ENCODE measurements around the gene INHBB.

INHBB gene

DNA sequence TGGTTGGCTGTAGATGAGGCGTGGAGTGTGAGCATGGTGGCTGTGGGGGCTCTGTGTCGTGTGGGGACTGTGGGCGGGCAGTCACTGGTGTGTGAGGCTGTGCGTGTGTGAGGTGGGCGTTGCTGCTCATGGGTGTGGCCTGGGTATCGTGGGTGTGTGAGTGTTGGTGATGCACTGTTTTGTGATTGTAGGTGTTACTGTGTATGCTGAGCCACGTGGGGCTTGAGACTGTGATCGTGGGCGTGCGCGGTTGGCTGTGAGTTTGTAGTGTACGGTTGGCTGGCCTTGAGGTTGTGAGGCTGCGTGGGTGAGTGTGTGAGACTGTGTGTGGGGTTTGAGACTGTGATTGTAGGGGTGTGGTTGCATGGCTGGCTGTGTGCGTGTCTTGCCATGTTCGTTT is 8.5 kb downstream of the INHBB start:
- no peak for DNase-seq (ENCODE audit: extremely low read depth in 1 of 2, low read depth in 1 of 2)

- no peak for DNase-seq (ENCODE audit: extremely low read depth in 1 of 2, low read depth in 1 of 2)
These were observed 9.2 kb downstream of the INHBB start for GRCh38 chr2:120354935-120355779.

GRCh38 chr2:120355780-120356266 is 9.9 kb downstream of the INHBB start:
- no peak for DNase-seq (ENCODE audit: extremely low read depth in 1 of 2, low read depth in 1 of 2)

DNA sequence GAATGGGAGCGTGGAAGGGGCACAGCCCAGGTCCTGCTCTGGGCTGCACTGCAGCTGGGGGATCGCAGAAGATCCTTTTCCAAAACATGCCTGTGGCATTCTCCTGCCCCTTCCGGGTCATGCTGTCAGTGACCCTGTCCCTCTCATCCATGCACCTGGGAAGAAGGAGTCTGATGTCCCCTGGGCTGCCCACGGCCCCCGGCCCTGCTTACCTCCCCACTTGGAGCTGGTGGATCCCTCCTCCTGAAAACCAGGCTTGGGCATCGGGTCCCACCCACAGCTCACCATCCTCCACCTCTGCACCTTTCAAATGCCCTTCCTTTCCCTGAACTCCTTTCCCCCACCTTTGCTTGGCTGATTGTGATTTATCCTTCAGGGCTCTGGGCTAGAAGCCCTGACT is 11.8 kb downstream of the INHBB start:
- no peak for DNase-seq (ENCODE audit: extremely low read depth in 1 of 2, low read depth in 1 of 2)

- no peak for DNase-seq (ENCODE audit: extremely low read depth in 1 of 2, low read depth in 1 of 2)
These were observed 13.0 kb downstream of the INHBB start for GRCh38 chr2:120358734-120359465.

DNA sequence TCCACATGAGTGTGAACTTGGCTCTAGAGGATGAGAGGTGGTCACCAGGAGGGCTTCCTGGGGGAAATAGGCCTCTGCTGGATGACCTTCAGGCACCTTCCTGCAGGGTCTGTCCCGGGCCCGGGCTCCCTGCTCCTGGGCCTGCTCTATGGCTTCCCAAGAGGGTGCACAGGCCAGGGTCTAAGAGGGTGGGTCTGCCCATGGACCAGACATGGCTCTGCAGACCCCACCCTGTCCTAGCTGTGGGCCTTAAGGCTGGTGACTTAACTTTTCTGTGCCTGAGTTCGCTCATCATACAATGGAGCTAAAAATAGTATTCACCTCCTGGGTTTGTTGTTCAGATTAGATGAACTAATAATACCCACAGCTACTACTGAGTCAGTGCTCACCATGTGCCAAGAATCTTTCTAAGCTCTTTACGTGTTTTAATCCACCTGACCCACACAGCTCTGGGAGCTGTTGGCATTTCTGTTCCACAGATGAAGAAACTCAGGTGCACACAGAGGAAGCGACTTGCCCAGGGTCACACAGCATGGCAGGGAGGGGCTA is 14.4 kb downstream of the INHBB start:
- no peak for DNase-seq (ENCODE audit: extremely low read depth in 1 of 2, low read depth in 1 of 2)

DNA sequence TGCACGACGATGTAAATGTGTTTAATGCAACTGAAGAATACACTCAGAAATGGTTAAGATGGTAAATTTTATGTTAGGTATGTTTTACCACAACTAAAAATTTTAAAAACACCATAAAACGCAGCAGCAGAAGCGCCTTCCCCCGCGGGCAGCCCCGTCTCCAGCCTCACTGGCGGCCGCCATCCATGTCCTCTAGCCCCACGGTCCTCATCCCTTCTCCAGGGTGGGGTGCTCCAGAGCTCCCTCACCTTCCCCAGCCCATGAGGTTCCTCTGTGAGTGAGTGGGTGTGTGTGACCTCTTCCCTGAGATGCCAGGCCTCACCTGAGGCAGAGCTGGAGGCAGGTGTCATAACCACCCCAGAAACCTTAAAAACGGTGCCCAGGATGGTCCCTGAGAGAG is 17.0 kb downstream of the INHBB start:
- DNase-seq (ENCODE audit: extremely low read depth in 1 of 2, low read depth in 1 of 2): no peak

DNA sequence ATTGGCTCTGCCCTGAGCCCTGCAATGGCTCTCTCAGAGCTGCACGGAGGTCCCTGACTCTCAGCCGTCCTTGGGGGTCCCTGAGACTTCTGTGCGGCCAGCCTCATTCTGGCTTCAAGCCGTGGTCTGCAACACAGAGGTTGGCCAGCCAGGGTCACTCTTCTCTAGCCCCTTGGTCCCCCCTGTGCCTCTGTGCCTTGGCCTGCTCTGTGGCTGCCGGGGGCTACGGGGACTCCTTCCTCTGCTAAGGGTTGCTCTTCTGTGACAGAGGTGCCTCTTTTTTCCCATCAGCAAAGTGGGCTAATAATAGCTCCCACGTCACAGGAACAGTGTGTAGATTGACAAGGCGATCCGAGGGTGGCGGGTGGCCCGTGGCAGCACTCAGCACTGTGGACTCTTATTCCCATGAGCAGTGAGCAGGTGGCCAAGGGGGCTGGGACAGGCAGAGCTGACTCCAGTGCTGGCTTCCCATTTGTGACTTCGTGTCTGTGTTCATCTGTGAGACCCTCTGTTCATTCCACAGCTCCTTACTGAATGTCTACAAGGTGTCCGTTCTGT is 19.4 kb downstream of the INHBB start:
- DNase-seq (ENCODE audit: extremely low read depth in 1 of 2, low read depth in 1 of 2): no peak

- no peak for DNase-seq (ENCODE audit: extremely low read depth in 1 of 2, low read depth in 1 of 2)
These were observed 20.8 kb downstream of the INHBB start for GRCh38 chr2:120366698-120367097.

DNA sequence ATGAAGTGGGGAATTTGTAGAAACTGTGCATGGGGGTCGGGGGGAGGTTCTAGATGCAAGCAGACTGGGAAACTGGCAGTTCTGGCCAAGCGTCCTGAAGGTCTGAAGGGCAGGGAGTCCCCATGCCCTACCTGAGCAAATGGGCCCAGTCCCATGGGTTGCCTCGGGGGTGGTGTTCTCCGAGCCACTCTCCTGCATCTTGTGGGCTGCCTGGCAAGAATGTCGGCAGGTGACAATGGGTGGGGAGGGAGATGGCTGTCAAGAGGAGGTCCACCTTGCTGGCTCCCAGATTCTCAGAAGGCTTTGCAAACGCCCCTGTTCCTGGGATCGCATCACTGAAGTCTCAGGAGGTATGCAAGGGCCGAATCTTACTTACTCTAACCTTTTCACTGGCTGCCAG is 21.3 kb downstream of the INHBB start:
- no peak for DNase-seq (ENCODE audit: extremely low read depth in 1 of 2, low read depth in 1 of 2)

DNA sequence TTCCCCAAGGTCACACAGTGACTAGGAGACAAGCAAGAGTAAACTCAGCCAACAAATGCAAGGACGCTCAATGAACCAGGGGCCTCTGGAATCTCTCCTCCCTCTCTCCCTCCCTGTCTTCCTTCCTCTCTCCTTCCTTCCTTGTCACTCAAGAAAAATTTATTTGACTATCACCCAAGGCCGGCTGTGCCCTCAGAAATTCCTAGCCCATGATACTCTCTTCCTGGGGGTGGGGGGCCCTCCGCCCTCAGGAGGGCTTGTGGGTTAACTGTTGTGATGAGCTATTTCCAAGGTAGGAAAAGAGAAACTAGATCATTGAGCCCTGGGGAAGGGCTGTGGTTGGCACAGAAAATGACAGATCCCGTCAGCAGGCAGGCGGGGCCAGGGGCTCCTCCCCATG is 21.7 kb downstream of the INHBB start:
- no peak for DNase-seq (ENCODE audit: extremely low read depth in 1 of 2, low read depth in 1 of 2)

- no peak for DNase-seq (ENCODE audit: extremely low read depth in 1 of 2, low read depth in 1 of 2)
These were observed 22.1 kb downstream of the INHBB start for GRCh38 chr2:120368086-120368485.

DNA sequence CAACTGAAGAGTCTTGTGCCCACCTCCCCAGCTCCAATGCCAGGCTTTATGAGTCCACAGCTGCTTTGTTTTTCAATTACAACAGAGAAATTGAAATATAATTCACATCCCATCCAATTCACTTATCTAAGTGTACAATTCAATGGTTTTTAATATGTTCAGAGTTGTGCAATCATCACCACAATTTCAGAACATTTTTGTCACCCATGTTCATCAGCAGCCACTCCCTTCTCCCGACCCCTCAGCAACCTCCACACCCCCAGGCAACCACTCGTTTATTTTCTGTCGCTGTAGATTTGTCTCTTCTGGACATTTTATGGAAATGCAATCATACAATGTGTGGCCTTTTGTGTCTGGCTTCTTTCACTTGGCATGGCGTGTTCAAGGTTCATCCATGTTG is 23.3 kb downstream of the INHBB start:
- no peak for DNase-seq (ENCODE audit: extremely low read depth in 1 of 2, low read depth in 1 of 2)

GRCh38 chr2:120371969-120372625 is 26.2 kb downstream of the INHBB start:
- no peak for DNase-seq (ENCODE audit: extremely low read depth in 1 of 2, low read depth in 1 of 2)

GRCh38 chr2:120372816-120373215 is 26.9 kb downstream of the INHBB start:
- DNase-seq (ENCODE audit: extremely low read depth in 1 of 2, low read depth in 1 of 2): no peak

GRCh38 chr2:120373424-120373823 is 27.5 kb downstream of the INHBB start:
- no peak for DNase-seq (ENCODE audit: extremely low read depth in 1 of 2, low read depth in 1 of 2)

DNA sequence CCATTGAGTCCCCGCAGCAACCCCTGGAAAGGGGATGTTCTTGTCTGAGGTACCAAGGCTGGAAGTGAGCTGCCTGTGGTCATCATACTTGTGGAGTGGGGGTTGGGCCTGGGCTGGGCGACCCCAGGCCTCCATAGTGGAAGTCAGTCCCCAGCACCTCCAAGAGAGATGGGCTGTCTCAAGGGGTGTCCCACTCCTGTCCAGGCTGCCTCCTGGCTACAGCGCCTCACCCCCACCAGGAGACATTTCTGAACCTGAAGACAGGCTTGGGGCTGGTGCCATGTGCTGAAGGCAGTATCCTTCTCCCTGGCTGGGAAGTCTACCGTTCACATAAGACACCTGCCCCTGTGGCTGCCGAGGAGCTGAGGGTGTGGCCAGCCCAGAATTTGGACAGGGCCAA is 28.9 kb downstream of the INHBB start:
- no peak for DNase-seq (ENCODE audit: extremely low read depth in 1 of 2, low read depth in 1 of 2)

DNA sequence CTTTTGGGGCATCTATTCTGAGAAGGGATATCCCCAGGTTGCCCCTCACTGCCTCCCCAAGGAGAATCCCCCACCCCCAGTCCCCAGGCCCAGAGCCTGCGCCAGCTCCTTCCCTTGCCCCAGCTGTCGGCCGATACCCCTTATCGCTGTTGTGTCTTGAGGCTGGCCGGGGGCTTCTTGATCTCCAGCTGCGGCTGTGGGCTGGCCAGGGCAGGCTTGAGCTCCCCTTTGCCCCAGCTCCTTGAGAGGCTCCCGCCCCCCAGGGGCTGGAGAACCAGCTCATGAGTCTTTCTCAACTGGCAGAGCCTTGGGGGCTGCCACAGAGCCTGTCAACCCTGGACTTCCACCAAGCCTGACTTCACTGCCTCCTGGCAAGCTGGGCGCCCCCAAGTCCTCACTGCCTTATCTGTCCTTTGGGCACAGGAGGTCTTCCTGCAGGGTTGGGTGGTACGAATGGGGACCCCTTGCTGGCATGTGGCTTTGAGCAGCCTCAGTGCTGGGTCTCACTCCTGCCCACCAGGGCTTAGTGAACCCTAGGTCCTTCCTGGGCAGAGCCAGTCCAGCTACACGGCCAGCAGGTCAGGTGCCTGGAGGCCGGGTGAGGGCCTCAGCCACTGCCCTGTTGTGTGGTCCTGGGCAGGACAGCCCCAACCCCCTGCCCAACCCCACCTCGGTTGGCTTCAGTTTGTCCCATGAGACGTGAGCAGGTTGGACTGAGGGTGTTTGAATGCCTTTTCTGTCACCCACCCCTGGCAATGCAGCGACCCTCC is 29.5 kb downstream of the INHBB start:
- no peak for DNase-seq (ENCODE audit: extremely low read depth in 1 of 2, low read depth in 1 of 2)

DNA sequence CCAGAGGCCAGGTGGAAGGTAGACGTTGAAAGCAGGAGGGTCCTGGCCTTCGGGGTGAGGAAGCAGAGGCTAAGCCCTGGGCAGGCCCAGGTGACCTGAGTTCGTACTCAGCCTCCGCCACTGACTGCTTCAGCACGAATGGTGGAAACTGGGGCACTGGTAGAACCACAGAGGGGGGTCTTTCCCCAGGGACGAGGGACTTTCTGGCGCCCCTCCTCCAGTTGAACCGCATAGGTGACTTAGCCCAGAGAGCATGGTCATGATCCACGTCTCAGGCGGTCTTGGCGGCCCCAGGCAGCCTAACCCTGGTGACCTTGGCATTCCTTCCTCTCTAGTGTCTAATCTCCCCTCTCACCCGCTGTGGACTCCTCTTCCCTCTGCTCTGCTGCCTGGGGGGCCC is 30.2 kb downstream of the INHBB start:
- DNase-seq (ENCODE audit: extremely low read depth in 1 of 2, low read depth in 1 of 2): no peak
